Measurements from ENCODE around the gene SLAIN1.
"Not testable (repeated sequence)": the region's sequence is repeated elsewhere in the genome, so short reads cannot be mapped to it uniquely, and the experiment has no call there.

SLAIN1 gene

DNA sequence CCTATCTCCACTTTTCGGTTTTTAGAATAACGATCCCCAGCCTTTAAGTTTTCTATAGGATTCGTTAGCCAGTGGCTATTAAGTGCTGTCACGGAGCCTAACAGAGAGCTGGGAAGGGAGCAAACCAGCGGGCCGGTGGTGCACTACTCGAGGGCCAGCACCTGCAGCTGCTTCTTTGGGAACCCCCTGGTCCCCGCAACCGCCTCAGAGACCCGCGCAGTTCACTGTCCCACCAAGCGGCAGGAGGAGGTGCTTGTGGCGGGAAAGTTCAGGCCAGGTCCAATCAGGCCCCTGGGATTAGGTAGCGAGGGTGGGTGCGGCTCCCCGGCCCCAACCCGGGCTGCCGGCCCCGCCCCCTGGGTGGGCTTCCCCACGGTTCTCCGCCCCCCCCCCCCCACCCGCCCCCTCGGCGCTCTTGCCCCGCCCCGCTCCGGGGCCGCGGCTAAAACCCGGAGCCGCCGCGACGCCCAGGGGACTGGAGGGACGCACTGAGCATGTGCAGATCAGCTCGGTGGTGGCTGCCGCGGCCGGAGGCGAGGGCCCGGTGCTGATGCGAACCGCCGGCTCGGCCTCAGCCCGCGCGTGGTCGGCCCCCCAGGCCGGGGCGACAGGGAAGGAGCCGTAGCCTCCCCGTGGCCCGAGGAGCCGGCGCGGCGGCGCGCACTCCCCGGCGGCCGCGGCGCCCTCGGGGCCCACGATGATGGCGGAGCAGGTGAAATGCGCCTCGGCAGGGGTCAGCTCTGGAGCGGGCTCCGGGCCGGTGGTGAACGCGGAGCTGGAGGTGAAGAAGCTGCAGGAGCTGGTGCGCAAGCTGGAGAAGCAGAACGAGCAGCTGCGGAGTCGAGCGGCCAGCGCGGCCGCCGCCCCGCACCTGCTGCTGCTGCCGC is at the start of gene SLAIN1:
Gene SLAIN1 (plus strand): TSS at position 471 of the 887 bp plus-strand sequence. CDS start 227 bp downstream, at position 698.
- peak; percentile 75 to 77 for DNase-seq

DNA sequence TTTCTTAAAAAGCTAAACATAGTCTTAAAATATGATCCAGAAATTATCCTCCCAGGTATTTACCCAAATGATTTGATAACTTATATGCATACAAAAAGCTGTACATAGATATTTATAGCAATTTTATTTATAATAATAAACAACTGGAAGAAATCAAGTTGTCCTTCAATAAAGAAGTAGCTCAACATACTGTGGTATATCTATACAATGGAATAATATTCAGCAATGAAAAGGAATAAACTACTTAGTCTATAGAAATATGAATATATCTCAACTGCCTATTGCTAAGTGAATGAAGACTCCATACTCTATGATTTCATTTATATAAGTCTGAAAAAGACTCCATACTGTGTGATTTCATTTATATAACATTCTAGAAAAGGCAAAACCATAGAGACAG is 47.1 kb upstream of the SLAIN1 start:
- no peak for DNase-seq

- DNase-seq = no peak
Observed at GRCh38 chr13:77653301-77653700, 44.2 kb upstream of the SLAIN1 start.

DNA sequence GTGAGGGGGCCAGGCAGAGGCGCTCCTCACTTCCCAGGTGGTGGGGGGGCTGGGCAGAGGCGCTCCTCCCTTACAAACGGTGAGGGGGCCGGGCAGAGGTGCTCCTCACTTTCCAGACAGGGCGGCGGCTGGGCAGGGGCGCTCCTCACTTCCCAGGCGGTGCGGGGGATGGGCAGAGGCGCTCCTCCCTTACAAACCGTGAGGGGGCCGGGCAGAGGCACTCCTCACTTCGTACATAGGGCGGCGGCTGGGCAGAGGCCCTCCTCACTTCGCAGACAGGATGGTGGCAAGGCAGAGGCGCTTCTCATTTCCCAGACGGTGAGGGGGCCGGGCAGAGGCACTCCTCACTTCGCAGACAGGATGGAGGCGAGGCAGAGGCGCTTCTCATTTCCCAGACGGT is 37.5 kb upstream of the SLAIN1 start:
- DNase-seq = not testable (repeated sequence)

- no peak for DNase-seq
Observed at GRCh38 chr13:77660841-77661250, 36.6 kb upstream of the SLAIN1 start.

- DNase-seq = not testable (repeated sequence)
Observed at GRCh38 chr13:77662301-77662700, 35.2 kb upstream of the SLAIN1 start.

DNA sequence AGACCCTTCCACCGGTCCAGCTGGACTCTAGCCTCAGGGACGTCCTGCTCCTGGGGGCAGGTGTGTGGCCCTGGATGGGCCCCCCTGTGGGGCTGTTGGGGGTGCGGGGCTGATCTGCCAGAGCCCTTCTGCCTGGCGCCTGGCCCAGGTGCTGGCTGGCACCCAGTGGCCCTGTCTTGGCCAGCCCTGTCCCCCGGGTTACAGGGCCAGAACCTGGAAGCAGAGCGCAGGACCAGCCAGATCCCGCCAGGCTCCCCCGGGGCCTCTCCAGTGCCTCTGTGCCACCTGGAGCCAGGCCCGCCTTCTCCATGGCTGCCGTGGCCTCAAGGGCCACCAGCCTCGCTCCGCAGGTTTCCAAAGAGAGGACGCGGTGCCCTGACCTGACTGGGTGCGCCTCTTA is 34.7 kb upstream of the SLAIN1 start:
- not testable (repeated sequence) for DNase-seq

- DNase-seq = no peak
Observed at GRCh38 chr13:77674852-77675251, 22.6 kb upstream of the SLAIN1 start.

GRCh38 chr13:77678691-77679235 is 18.7 kb upstream of the SLAIN1 start:
- no peak for DNase-seq

DNA sequence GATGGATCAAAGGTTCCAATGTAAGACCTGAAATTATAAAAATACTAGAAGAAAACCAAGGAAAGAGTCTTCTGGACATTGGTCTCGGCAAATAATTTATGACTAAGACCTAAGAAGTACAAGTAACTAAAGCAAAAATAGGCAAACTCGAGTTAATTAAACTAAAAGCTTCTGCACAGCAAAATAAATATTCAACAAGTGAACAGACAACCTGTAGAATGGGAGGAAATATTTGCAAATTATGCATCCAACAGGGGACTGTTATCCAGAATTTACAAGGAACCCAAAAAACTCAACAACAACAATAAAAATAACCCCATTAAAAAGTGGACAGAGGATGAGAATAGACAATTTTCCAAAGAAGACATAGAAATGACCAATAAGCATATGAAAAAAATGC is 9.7 kb upstream of the SLAIN1 start:
- DNase-seq = no peak

GRCh38 chr13:77691871-77692270 is 5.6 kb upstream of the SLAIN1 start:
- no peak for DNase-seq

DNA sequence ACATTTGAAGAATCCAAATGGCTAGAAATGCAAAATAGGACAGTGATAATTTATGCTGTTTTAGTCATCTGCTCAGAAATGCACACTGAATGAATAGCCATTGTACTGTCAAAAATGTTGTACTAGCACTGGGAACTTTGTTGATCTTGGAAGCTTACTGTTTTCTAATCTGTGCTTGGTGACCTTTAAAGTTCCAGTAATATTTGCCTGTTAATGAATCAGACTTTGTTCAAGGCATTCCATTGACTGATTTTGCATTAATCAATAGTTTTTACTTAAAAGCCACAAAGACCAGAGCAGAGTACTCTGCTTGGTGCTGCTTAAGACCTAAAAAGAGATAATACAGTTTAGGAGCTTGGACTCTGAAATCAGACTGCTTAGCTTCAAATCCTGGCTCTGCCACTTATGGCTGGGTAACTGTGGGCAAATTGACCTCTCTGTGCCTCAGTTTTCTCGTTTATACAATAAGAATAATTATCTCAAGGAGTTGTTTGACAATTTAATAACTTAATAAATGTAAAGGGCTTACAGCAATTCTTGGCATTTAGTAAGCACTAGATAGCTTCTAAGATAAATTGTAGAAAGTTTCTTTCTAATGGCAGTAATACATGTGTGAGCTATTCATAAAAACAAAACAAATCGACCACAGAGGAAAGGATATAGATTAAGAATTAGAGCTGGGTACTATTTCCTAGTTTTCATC is 4.6 kb upstream of the SLAIN1 start:
- no peak for DNase-seq

GRCh38 chr13:77693449-77693940 is 4.0 kb upstream of the SLAIN1 start:
- no peak for DNase-seq

DNA sequence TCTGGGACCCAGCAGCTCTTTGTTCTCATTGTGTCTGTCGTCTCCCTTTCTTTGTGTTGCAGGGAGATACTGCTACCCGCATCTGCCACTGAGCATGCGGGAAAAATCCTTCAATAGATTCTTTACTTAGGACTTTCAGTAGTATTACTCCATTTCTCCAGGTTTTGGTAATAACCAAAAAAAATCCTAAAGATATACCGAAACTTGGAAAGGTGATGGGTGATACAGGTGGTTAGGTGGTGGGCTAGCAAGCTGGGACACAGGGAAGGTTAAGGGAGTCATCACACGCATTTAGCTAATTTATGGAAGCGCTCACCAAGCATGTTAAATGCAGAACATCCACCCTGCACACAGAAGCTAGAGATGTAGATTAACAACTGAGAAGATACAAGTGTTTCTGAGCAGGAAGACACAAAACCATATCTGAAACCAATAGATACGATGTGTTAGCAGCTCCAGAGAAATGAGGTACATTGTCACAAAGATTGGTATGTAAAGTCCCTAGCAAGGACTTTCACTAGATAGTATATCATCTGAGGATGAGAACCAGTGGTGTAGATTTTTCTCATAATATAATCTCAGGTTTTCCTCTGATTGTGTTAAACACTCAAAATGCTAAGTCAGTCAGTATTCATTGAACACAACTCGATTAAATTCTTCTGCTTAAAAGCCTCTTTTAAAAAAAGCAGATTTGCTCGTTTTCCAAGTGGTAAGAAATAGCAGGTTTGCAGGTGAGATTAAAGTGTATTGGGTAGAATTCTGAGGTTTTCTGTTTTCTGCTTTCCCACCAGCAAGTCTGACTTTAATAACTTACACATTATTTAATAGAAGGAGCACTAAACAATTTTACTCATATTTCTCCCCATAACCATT is 1.2 kb upstream of the SLAIN1 start:
- no peak for DNase-seq

DNA sequence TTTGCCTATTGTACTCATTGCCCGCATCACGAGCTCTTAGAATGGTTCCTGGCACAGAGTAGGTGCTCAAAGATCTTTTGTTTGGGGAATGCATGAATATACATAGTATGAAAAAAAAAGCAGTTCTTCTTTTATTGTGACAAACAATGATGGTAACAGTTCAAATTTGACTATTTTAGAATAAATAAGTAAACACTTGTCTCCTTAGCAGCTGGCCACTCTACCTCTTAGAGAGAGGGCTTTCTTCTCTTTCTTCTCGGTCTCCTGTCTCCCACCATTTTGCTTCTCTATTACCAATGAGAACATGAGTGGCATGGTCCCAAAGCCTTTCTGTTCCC is 639 bp upstream of the SLAIN1 start:
- DNase-seq = no peak

- peak; percentile 31 to 35 for DNase-seq
Observed at GRCh38 chr13:77698201-77699058, 943 bp downstream of the SLAIN1 start.

DNA sequence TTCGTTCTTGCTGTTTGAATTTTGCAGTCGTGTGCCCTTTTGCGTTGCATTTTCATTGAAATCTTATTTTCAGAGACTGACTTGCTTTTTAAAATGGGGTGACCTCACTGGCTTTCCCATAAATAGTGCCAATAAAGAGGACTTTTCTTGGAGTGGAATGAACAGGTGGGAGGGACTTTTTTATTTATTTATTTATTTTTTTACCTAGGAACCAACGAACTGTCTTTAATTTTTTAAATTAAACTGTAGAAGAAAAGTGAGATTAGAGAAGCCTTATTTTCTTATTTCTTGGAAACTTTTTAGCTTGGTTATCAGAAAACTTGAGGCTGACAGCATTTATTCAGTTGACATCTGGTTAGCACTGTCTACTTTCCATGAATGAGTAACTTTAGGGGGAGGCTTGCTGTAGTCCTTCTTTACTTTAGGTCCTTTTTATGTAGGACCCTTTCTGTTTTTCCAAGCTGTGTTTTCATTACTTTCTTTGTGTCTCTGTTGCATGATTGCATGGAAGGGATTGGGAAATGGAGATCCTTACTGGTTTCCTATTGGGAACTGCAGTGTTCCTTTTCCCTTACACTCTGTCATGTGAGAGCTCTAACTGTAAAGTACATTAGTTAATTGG is 1.7 kb downstream of the SLAIN1 start:
- no peak for DNase-seq

DNA sequence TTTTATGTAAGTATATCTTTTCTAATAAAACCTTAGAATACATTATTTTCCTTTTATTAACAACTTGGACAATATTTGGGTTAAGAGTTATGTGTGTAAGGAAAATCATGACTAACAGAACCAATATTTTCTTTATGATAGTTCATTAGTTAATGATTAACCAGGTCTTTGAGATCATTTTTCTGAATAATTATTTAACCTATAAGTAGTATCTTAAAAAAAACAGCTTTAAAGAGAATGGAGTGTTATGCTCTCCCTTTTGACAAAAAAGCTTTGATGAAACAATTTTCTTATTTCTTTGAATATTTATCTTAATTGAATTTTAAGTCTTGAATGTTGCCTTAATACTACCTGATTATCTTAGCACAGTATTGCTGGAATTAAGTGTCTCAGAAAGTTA is 3.8 kb downstream of the SLAIN1 start:
- DNase-seq = no peak

- DNase-seq = no peak
Observed at GRCh38 chr13:77702366-77702765, 4.9 kb downstream of the SLAIN1 start.

- DNase-seq = no peak
Observed at GRCh38 chr13:77703408-77703807, 5.9 kb downstream of the SLAIN1 start.

DNA sequence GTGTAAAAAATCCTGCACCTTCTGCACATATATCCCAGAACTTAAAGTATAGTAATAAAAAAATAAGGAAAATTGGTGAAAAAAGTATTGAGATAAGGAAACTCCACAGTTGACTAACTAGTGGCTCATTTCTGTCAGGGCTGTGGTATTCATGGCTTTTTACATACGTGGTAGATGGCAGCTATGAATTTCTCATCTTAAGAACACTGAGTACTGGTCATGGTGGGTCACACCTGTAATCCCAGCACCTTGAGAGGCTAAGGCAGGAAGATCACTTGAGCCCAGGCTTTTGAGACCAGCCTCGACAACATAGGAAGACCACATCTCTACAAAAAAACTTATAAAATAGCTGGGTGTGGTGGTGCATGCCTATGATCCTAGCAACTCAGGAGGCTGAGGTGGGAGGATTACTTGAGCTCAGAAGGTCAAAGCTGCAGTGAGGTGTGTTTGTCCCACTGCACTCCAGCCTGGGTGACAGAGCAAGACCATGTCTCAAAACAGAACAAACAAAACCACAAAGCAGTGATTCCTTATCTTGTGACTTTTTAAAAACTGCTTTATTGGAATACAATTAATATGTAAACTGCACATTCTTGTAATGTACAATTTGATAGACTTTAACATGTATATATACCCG is 16.8 kb downstream of the SLAIN1 start:
- no peak for DNase-seq
